Fibroblast of villous mesenchyme (primary cell): Measurements from ENCODE around the gene TSPAN14. TPM values are rescaled to one million over a fixed set of nuclear protein-coding genes. Genes with fewer than 3 reads are reported as not detected.
A peak's percentile ranks its signal among the peaks of the same experiment; 100 is the strongest.

Source experiments
- DNase-seq: peaks from one replicate; pipeline ENCODE4 v3.0.0-alpha.2; 2010; ENCODE audit warnings: low read depth
- H3K4me3 ChIP-seq: 2 replicates; pipeline ENCODE4 v1.5.1; 2011; ENCODE audit warnings: low read depth, mild to moderate bottlenecking, low read length
- total RNA-seq: library from RNA; depleted of rRNA; stranded (reverse); fragments of >200 nt; gene quantifications from 2 replicates; pipeline ENCODE4 v1.2.3, GENCODE V29; 2012
- TF ChIP-seq, protein P1 (sequence below): IDR thresholded peaks from 2 replicates; pipeline ENCODE4 v1.5.1; 2012; ENCODE audit warnings: low read depth, mild to moderate bottlenecking, low read length; ENCODE audit not compliant: insufficient read depth

TSPAN14 gene
- total RNA-seq, 1 donor, result 51.4 TPM

- H3K4me3 ChIP-seq, result peak overlapping the region; percentile 55
- DNase-seq, result no peak
- TF ChIP-seq, protein P1, sequence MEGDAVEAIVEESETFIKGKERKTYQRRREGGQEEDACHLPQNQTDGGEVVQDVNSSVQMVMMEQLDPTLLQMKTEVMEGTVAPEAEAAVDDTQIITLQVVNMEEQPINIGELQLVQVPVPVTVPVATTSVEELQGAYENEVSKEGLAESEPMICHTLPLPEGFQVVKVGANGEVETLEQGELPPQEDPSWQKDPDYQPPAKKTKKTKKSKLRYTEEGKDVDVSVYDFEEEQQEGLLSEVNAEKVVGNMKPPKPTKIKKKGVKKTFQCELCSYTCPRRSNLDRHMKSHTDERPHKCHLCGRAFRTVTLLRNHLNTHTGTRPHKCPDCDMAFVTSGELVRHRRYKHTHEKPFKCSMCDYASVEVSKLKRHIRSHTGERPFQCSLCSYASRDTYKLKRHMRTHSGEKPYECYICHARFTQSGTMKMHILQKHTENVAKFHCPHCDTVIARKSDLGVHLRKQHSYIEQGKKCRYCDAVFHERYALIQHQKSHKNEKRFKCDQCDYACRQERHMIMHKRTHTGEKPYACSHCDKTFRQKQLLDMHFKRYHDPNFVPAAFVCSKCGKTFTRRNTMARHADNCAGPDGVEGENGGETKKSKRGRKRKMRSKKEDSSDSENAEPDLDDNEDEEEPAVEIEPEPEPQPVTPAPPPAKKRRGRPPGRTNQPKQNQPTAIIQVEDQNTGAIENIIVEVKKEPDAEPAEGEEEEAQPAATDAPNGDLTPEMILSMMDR, result no peak
Measured at GRCh38 chr10:80453056-80453841, 861 bp upstream of the TSPAN14 start.

DNA sequence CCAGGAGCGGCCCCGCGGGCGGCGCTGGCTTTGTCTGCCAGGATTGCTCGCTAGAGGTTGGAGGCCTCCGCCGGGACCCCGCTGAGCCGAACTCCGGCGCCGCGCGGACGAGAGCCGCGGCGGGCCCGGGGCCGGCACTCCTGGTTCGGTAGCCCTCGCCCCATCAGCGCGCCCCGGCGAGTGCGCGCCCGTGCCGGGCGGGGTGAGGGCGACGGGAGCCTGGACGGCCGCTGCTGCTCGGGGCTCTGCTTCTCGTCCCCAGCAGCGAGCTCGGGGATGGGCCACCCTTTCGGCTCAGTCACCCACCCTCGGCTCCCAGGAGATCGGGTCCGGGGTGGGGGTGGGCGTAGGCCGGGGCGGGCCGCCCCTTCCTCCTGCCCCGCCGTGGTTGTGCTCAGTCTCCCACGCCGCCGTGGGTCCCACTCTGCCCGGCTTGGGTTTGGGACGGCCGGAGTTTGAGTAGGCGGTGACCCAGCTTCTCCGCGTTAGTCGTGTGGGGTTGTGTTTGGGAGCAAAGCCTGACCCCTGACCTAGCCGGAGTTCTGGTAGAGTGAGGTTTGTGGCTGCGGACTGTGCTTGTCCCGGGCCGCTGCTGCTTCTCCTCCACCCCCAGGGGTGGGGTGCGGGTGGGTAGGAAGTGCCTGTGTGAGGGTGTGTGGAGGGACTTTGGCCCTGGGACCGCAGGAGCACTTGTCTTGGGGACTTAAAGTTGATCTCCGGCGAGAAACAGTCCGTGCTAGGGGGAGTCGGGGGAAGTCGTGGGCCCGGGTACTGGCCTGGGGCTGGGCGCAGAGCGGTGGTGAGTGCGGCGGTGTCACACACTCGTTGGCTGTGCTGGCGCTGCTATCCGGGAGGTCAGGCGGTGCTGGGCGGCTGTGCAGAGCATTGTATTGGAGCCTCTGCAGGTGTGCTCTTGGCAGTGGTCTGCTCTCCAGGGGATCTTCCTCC, 677 bp downstream of the TSPAN14 start:
- peak overlapping the region; percentile 89 for H3K4me3 ChIP-seq
- no peak for DNase-seq
- TF ChIP-seq, protein P1, result no peak

- TF ChIP-seq, protein P1, result no peak
- no peak for DNase-seq
- peak overlapping the region; percentile 89 for H3K4me3 ChIP-seq
Measured at GRCh38 chr10:80455461-80456349, 1.6 kb downstream of the TSPAN14 start.

DNA sequence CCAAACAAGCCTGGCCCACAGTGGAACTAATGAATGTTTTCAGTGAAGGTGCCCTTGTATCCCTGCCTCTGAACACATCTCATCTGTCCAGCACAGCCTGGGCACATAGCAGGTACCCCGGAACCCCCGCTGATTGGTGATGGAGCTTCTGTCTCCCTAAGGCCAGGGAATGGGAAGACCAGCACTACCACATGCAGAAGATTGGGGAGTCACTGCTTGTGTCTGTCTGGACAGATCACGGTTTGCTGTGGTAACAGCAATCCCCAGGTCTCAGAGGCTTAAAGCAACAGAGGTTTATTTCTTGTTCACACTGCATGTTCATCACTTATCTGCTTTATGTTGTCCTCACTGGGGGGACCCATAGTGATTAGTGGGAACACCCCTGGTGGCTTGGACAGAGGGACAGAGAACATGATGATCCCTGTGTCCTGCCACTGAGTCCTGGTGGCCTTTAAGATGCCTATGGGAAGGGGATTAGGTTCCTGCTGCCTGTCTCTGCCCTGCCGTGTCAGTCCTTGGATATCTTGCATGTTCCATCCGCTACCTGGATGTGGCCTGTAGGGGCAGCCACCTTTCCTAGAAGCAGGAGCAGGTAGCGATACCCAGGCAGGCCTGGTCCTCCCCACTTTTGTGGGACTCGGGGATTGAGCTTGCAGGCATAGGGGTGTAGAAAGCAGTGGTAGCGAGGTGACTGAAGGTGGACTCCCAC, 3.6 kb downstream of the TSPAN14 start:
- TF ChIP-seq, protein P1, result no peak
- DNase-seq, result no peak
- H3K4me3 ChIP-seq, result no peak overlapping the region

GRCh38 chr10:80458263-80458625, 4.1 kb downstream of the TSPAN14 start:
- H3K4me3 ChIP-seq, result no peak overlapping the region
- TF ChIP-seq, protein P1, result no peak
- no peak for DNase-seq

GRCh38 chr10:80458638-80459037, 4.5 kb downstream of the TSPAN14 start:
- no peak overlapping the region for H3K4me3 ChIP-seq
- DNase-seq, result no peak
- TF ChIP-seq, protein P1, result no peak
